ENCODE measurements around the gene IDI2. TPM values are rescaled to one million over a fixed set of nuclear protein-coding genes. Genes with fewer than 3 reads are reported as not detected.
"Not testable (repeated sequence)": the region's sequence is repeated elsewhere in the genome, so short reads cannot be mapped to it uniquely, and the experiment has no call there.

The IDI2 gene
- total RNA-seq, 1 donor from 2014 or later = not detected

- intact Hi-C loops (cut with micrococcal nuclease) = not testable (repeated sequence)
Observed at GRCh38 chr10:1009947-1010346, 15.7 kb downstream of the IDI2 start.

- intact Hi-C loops (cut with micrococcal nuclease) = no loop called here
Observed at GRCh38 chr10:1009071-1009494, 16.6 kb downstream of the IDI2 start.

- intact Hi-C loops (cut with micrococcal nuclease) = no loop called here
Observed at GRCh38 chr10:1007583-1007982, 18.1 kb downstream of the IDI2 start.

GRCh38 chr10:1006573-1006972 is 19.1 kb downstream of the IDI2 start:
- intact Hi-C loops (cut with micrococcal nuclease) = no loop called here

- intact Hi-C loops (cut with micrococcal nuclease) = no loop called here
Observed at GRCh38 chr10:1003884-1004670, 21.6 kb downstream of the IDI2 start.

- intact Hi-C loops (cut with micrococcal nuclease) = no loop called here
Observed at GRCh38 chr10:1002425-1003006, 23.1 kb downstream of the IDI2 start.

GRCh38 chr10:997266-998022 is 28.2 kb downstream of the IDI2 start:
- intact Hi-C loops (cut with micrococcal nuclease) = no loop called here

- intact Hi-C loops (cut with micrococcal nuclease) = no loop called here
Observed at GRCh38 chr10:996031-996430, 29.6 kb downstream of the IDI2 start.

GRCh38 chr10:995559-995926 is 30.1 kb downstream of the IDI2 start:
- intact Hi-C loops (cut with micrococcal nuclease) = no loop called here

GRCh38 chr10:994836-995558 is 30.7 kb downstream of the IDI2 start:
- intact Hi-C loops (cut with micrococcal nuclease) = no loop called here

- intact Hi-C loops (cut with micrococcal nuclease) = no loop called here
Observed at GRCh38 chr10:992871-993270, 32.8 kb downstream of the IDI2 start.

GRCh38 chr10:992467-992866 is 33.2 kb downstream of the IDI2 start:
- intact Hi-C loops (cut with micrococcal nuclease) = no loop called here

- intact Hi-C loops (cut with micrococcal nuclease) = no loop called here
Observed at GRCh38 chr10:990808-991207, 34.9 kb downstream of the IDI2 start.

GRCh38 chr10:988667-989545 is 36.8 kb downstream of the IDI2 start:
- intact Hi-C loops (cut with micrococcal nuclease) = loop anchor here (1.0 to 5.0 kb wide), 4 partner anchors 58 to 852 kb away; partner anchors contain the start of genes IDI1, LARP4B, WDR37 and ZMYND11

GRCh38 chr10:987870-988666 is 37.6 kb downstream of the IDI2 start, which contains the start of gene GTPBP4:
Gene GTPBP4 (plus strand): TSS chr10:988434. CDS start chr10:988480, 46 bp downstream.
- intact Hi-C loops (cut with micrococcal nuclease) = loop anchor here (1.0 to 5.0 kb wide), 4 partner anchors 57 to 851 kb away; partner anchors contain the start of genes IDI1, LARP4B, WDR37 and ZMYND11

GRCh38 chr10:987620-987869 is 38.1 kb downstream of the IDI2 start:
- intact Hi-C loops (cut with micrococcal nuclease) = loop anchor here (5.0 kb wide), 1 partner anchor 850 kb away; the partner anchor contains the start of gene ZMYND11

GRCh38 chr10:986881-987619 is 38.6 kb downstream of the IDI2 start:
- intact Hi-C loops (cut with micrococcal nuclease) = loop anchor here (5.0 kb wide), 1 partner anchor 850 kb away; the partner anchor contains the start of gene ZMYND11

GRCh38 chr10:986137-986825 is 39.4 kb downstream of the IDI2 start:
- intact Hi-C loops (cut with micrococcal nuclease) = loop anchor here (5.0 kb wide), 1 partner anchor 849 kb away; the partner anchor contains the start of gene ZMYND11
